Gastroesophageal sphincter (tissue), 4 donors: ENCODE results near the gene PLCB4. TPM values are rescaled to one million over a fixed set of nuclear protein-coding genes. Genes with fewer than 3 reads are reported as not detected.

ENCODE experiments used
- ATAC-seq: fragments of 150-250 bp; one replicate; pipeline ENCODE4 v1.9.1; 2016; ENCODE audit warnings: mild to moderate bottlenecking, moderate library complexity
- H3K27ac ChIP-seq, 4 donors: fragments of 200-600 bp; sonication (generic) in 3 of 4; 1 replicate in 3 of 4; 2 replicates in 1 of 4; pipeline ENCODE4 v1.5.1; 2016 to 2019
- H3K27me3 ChIP-seq: fragments of 200-600 bp; sonication (generic); one replicate; pipeline ENCODE4 v1.5.1; 2019
- H3K36me3 ChIP-seq, 2 donors: fragments of 200-600 bp; sonication (generic); one replicate each; pipeline ENCODE4 v1.5.1; 2019; ENCODE audit warnings: control low read depth in 1 of 2
- H3K4me1 ChIP-seq, 3 donors: fragments of 200-600 bp; sonication (generic); 1 replicate in 2 of 3; 2 replicates in 1 of 3; pipeline ENCODE4 v1.5.1; 2016 to 2019; ENCODE audit warnings: control low read depth in 2 of 3
- H3K4me3 ChIP-seq, 2 donors: fragments of 200-600 bp; sonication (generic); one replicate each; pipeline ENCODE4 v1.5.1; 2019; ENCODE audit warnings: mild to moderate bottlenecking in 1 of 2, moderate library complexity in 1 of 2
- H3K9me3 ChIP-seq, 3 donors: fragments of 200-600 bp; sonication (generic); one replicate each; pipeline ENCODE4 v1.5.1; 2017 to 2019; ENCODE audit warnings: control low read depth in 2 of 3
- CTCF ChIP-seq, 4 experiments: fragments of 200-600 bp in 2 of 4; fragments of 450-650 bp in 2 of 4; sonication (generic) in 1 of 4; IDR thresholded peaks; one replicate each; pipeline ENCODE4 v1.5.1; 2017 to 2019; ENCODE audit warnings: antibody characterized with exemption in 4 of 4, mild to moderate bottlenecking in 2 of 4, moderate library complexity in 2 of 4
- EP300 ChIP-seq: sonication (generic); formaldehyde crosslinking; IDR thresholded peaks from one replicate; pipeline ENCODE4 v1.6.1; 2017; ENCODE audit warnings: antibody characterized with exemption, mild to moderate bottlenecking
- POLR2A ChIP-seq, 2 donors: fragments of 450-650 bp; IDR thresholded peaks; one replicate each; pipeline ENCODE4 v1.6.1; 2017; ENCODE audit warnings: antibody characterized with exemption in 2 of 2, mild to moderate bottlenecking in 2 of 2, moderate library complexity in 1 of 2
- POLR2AphosphoS5 ChIP-seq: sonication (generic); formaldehyde crosslinking; IDR thresholded peaks from one replicate; pipeline ENCODE4 v1.6.1; 2017; ENCODE audit warnings: antibody characterized with exemption
- WGBS, 2 donors: methylation state at CpG; one replicate each; pipeline ENCODE4 v1.1.5; 2018; ENCODE audit warnings: low coverage in 1 of 2; 5-methylcytosine and 5-hydroxymethylcytosine counted together
- total RNA-seq, 4 donors: library from RNA; depleted of rRNA; stranded (reverse); fragments of >200 nt; gene quantifications; one replicate each; pipeline ENCODE4 v1.1.0, GENCODE V29; 2016

PLCB4 gene
- total RNA-seq, 4 donors from 2014 or later = 21.9 to 109 (median 59.1) TPM

DNA sequence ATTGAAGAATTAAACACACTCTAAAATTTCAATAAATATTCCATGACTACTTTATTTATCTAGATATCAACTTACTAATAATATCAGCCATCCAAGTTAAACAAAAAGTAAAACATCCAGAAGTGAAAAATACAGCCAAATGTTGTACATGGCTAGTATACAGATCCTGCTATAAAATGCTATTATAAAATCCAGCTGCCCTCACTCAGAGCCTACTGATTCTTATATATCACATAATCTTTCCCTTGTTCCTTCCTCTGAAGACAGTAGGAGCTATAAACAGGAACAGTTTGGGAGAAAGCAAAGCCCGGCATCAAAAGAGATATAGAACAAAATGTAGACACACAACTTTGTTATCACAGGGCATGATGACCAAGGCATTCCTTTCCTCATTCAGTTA lies 212.9 kb downstream of the PLCB4 start:
- no peaks in the 10 kb centered on the region for H3K27me3 ChIP-seq
- ATAC-seq = no peak
- H3K27ac ChIP-seq = no peak overlapping the region
- no peak overlapping the region for H3K4me3 ChIP-seq
- H3K4me1 ChIP-seq = peaks cover 6 to 50% (median 14%) of the 10 kb centered on the region in 3 donors
- no peaks in the 10 kb centered on the region for H3K9me3 ChIP-seq
- no peak for TF ChIP-seq EP300
- no peak for TF ChIP-seq POLR2AphosphoS5
- TF ChIP-seq POLR2A (IDR thresholded peaks at IDR 0.05) = no peak
- no peak for TF ChIP-seq CTCF (IDR thresholded peaks at IDR 0.05)
- 0 to 9% methylated on average over 1 of the region's 1 CpG for WGBS, 2 donors
- H3K36me3 ChIP-seq = no peaks in the 10 kb centered on the region

DNA sequence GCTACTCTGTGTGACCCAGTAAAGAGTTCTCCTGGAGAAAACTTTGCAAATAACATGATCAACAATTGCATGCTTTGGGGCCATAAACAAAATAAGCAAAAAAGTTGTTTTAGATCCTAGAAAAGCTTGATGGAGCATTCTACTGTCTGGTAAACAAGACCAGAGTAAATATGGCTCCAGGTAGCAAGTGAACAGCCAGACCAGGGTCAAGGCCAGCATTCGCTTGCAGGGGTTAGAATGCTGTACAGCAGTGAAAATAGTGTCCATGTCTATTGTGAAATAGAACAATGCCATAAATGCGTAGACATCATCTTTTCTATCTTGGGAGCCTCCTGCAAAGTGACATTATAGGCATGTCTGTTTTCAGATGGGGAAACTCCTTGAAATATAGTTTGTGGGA lies 216.7 kb downstream of the PLCB4 start:
- WGBS, 2 donors = 100% methylated on average over 2 of the region's 2 CpGs
- H3K9me3 ChIP-seq = no peaks in the 10 kb centered on the region
- TF ChIP-seq EP300 (no peak), POLR2A (IDR thresholded peaks at IDR 0.05) (no peak), POLR2AphosphoS5 (no peak), CTCF (IDR thresholded peaks at IDR 0.05) (no peak)
- H3K27me3 ChIP-seq = no peaks in the 10 kb centered on the region
- no peak for ATAC-seq
- H3K4me1 ChIP-seq = peaks cover 0 to 14% (median 0%) of the 10 kb centered on the region in 3 donors
- H3K36me3 ChIP-seq = no peaks in the 10 kb centered on the region
- no peak overlapping the region for H3K4me3 ChIP-seq
- no peak overlapping the region for H3K27ac ChIP-seq

DNA sequence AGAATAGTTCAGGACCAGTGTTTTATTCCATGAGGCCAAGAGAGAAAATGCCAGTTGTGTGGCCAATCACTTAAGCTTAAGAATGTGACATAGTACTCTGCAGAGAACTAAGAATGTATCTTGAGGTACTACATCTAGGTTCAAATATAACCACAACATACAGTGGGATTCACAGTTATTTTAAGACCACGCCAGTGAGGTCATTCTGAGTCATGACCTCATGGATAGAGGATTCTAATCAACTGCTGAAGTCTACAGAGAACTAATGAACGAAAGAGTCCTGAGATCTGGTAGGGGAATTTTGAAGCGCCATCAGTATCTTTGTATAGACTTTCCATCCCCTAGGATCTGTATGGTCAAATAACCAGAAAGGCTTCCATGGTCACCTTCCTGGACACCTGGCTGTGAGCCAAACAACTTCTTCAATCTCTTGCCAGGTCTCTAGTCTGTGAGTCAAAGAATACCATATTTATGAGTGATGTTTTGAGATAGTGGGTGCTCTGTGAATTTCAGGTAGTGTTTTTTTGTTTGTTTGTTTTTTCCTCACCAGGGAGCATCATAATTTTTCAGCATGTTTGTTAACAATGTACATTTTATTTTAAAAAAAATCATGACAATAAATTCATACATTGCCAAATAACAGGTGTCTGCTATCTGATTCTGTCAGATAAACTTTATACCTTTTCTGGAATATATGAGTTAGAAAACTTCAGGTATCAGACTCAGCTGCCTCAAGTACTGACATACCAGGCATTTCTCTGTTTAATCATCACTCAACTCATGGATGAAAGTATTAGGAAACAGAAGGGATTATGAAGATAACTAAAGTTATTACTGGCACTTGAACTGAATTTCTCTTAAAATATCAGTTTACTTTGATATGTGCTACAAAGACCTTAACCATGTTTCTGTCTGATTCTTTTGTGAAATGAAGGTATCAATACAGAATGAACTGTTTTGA lies 217.9 kb downstream of the PLCB4 start:
- no peaks in the 10 kb centered on the region for H3K27me3 ChIP-seq
- no peak overlapping the region for H3K4me3 ChIP-seq
- H3K27ac ChIP-seq = no peak overlapping the region
- H3K4me1 ChIP-seq = peaks cover 0 to 7% (median 0%) of the 10 kb centered on the region in 3 donors
- TF ChIP-seq EP300 (no peak), CTCF (IDR thresholded peaks at IDR 0.05) (no peak), POLR2A (IDR thresholded peaks at IDR 0.05) (no peak), POLR2AphosphoS5 (no peak)
- no peaks in the 10 kb centered on the region for H3K36me3 ChIP-seq
- no peak for ATAC-seq
- WGBS, 2 donors = 94 to 96% methylated on average over 3 of the region's 3 CpGs
- no peaks in the 10 kb centered on the region for H3K9me3 ChIP-seq

- Histone ChIP-seq H3K9me3 (no peaks in the 10 kb centered on the region), H3K36me3 (no peaks in the 10 kb centered on the region), H3K4me1 (peaks cover 0 to 5% (median 0%) of the 10 kb centered on the region in 3 donors), H3K27me3 (no peaks in the 10 kb centered on the region), H3K4me3 (no peak overlapping the region), H3K27ac (no peak overlapping the region)
- WGBS, 2 donors = 81% methylated on average over 1 of the region's 1 CpG; no CpG with 5 or more reads in 1 of the 2 donors
- ATAC-seq = no peak
- TF ChIP-seq EP300 = no peak
- TF ChIP-seq POLR2AphosphoS5 = no peak
- TF ChIP-seq CTCF (IDR thresholded peaks at IDR 0.05) = no peak
- TF ChIP-seq POLR2A (IDR thresholded peaks at IDR 0.05) = no peak
Observed at GRCh38 chr20:9287826-9288225, 218.9 kb downstream of the PLCB4 start.

GRCh38 chr20:9290331-9290730 lies 221.4 kb downstream of the PLCB4 start:
- Histone ChIP-seq H3K36me3 (no peaks in the 10 kb centered on the region), H3K4me1 (peaks cover 0 to 14% (median 5%) of the 10 kb centered on the region in 3 donors), H3K4me3 (no peak overlapping the region), H3K27me3 (no peaks in the 10 kb centered on the region), H3K9me3 (no peaks in the 10 kb centered on the region), H3K27ac (no peak overlapping the region)
- TF ChIP-seq POLR2AphosphoS5 = no peak
- TF ChIP-seq EP300 = no peak
- TF ChIP-seq CTCF (IDR thresholded peaks at IDR 0.05) = no peak
- TF ChIP-seq POLR2A (IDR thresholded peaks at IDR 0.05) = no peak
- no peak for ATAC-seq
- 65 to 92% methylated on average over 2 of the region's 2 CpGs for WGBS, 2 donors
